HFF-Myc (cell line): ENCODE data around the gene ETV7.
"Not testable (repeated sequence)": the region's sequence is repeated elsewhere in the genome, so short reads cannot be mapped to it uniquely, and the experiment has no call there.

Experiments
- DNase-seq: peaks from one replicate; pipeline ENCODE4 v3.0.0-alpha.2; 2011; ENCODE audit warnings: low read depth; ENCODE audit errors: extremely low read depth
- H3K4me3 ChIP-seq: replicated peaks from 2 replicates; pipeline ENCODE4 v1.5.1; 2011; ENCODE audit warnings: low read depth, mild to moderate bottlenecking, control low read depth, low read length
- TF ChIP-seq, protein P1 (sequence below): IDR thresholded peaks from 2 replicates; pipeline ENCODE4 v1.5.1; 2012; ENCODE audit warnings: mild to moderate bottlenecking, low read depth, low read length, control low read depth; ENCODE audit errors: missing control alignments

Gene ETV7

GRCh38 chr6:36345681-36346466, 41.6 kb downstream of the ETV7 start:
- TF ChIP-seq, protein P1, sequence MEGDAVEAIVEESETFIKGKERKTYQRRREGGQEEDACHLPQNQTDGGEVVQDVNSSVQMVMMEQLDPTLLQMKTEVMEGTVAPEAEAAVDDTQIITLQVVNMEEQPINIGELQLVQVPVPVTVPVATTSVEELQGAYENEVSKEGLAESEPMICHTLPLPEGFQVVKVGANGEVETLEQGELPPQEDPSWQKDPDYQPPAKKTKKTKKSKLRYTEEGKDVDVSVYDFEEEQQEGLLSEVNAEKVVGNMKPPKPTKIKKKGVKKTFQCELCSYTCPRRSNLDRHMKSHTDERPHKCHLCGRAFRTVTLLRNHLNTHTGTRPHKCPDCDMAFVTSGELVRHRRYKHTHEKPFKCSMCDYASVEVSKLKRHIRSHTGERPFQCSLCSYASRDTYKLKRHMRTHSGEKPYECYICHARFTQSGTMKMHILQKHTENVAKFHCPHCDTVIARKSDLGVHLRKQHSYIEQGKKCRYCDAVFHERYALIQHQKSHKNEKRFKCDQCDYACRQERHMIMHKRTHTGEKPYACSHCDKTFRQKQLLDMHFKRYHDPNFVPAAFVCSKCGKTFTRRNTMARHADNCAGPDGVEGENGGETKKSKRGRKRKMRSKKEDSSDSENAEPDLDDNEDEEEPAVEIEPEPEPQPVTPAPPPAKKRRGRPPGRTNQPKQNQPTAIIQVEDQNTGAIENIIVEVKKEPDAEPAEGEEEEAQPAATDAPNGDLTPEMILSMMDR = no peak
- DNase-seq = no peak
- H3K4me3 ChIP-seq = no peak overlapping the region

GRCh38 chr6:36343109-36343680, 44.3 kb downstream of the ETV7 start:
- TF ChIP-seq, protein P1 = no peak
- no peak overlapping the region for H3K4me3 ChIP-seq
- DNase-seq = no peak

GRCh38 chr6:36340618-36341454, 46.6 kb downstream of the ETV7 start:
- no peak for DNase-seq
- TF ChIP-seq, protein P1 = peak; percentile 99
- no peak overlapping the region for H3K4me3 ChIP-seq

DNA sequence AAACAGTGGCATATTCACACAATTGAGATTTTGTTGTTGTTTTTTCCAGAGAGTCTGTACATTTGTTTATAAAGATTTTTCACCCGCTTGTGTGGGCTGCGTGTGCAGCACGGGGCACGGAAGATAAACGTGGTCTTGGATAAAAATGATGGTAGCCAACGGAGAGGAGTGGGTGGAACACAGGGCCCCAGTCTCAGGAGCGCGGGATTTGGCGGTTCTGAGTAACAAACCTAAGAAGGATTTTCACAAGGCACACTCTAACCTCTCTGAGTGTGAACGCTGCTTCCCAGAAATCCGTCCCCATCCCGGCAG, 47.2 kb downstream of the ETV7 start:
- H3K4me3 ChIP-seq = no peak overlapping the region

DNA sequence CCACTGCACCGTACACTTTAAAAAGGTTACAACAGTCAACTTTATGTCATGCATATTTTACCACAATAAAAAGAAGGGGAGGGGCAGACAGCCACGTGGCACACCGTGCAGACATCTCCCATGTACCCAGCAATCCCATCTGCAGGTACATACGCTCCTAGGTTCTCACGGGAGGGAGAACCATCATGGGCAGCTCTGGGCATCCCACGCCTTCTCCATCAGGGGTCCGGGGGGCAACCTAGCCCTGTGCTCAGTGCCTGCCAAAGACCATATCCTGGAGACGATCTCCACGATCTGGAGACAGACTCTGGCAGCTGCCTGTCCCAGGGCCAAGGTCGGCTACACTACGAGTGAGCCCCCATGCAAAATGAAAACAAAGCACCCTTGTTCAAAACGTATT, 48.3 kb downstream of the ETV7 start:
- TF ChIP-seq, protein P1 = no peak

More for the DNA sequence above, 47.2 kb downstream of the ETV7 start:
- TF ChIP-seq, protein P1 = no peak
- DNase-seq = no peak

GRCh38 chr6:36338223-36338622, 49.2 kb downstream of the ETV7 start:
- DNase-seq, H3K4me3 ChIP-seq: not testable (repeated sequence)

More for the DNA sequence above, 48.3 kb downstream of the ETV7 start:
- DNase-seq = no peak
- no peak overlapping the region for H3K4me3 ChIP-seq

DNA sequence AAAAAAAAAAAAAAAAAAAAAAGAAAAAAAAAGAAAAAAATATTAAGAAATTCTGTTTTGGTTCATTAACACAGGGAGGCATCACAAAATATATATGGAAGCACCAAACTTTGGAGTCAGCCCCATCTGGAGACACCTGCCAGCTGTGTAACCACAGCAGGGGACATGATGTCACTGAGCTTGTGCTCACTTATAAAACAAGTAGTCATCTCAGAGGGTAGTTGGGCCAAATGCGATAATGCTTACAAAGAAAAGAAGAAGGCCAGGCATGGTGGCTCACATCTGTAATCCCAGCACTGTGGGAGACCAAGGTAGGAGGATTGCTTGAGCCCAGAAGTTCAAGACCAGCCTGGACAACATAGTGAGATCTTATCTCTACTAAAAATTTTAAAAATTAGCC, 49.7 kb downstream of the ETV7 start:
- H3K4me3 ChIP-seq = no peak overlapping the region
- no peak for DNase-seq
- TF ChIP-seq, protein P1 = no peak
